Right atrium auricular region (tissue), 2 donors: Measurements from ENCODE around the gene ARHGAP42. TPM values are rescaled to one million over a fixed set of nuclear protein-coding genes. Genes with fewer than 3 reads are reported as not detected.

ENCODE experiments used
- DNase-seq: peaks from one replicate; pipeline ENCODE4 v3.0.0-alpha.2; 2019; ENCODE audit warnings: low spot score
- H3K27ac ChIP-seq, 2 donors: fragments of 200-600 bp; sonication (generic); 1 replicate in 1 of 2; 2 replicates in 1 of 2; pipeline ENCODE4 v1.5.1; 2016 to 2019
- H3K27me3 ChIP-seq, 2 donors: fragments of 200-600 bp; sonication (generic); one replicate each; pipeline versions ENCODE4 v1.5.1 to v1.6.0; 2017 to 2019
- H3K36me3 ChIP-seq: fragments of 200-600 bp; sonication (generic); one replicate; pipeline ENCODE4 v1.5.1; 2016
- H3K4me1 ChIP-seq, 2 donors: fragments of 200-600 bp; sonication (generic); one replicate each; pipeline versions ENCODE4 v1.5.1 to v1.6.0; 2017 to 2019
- H3K4me3 ChIP-seq, 2 donors: fragments of 200-600 bp; sonication (generic); 1 replicate in 1 of 2; 2 replicates in 1 of 2; pipeline ENCODE4 v1.5.1; 2017 to 2019; ENCODE audit warnings: mild to moderate bottlenecking in 1 of 2, moderate library complexity in 1 of 2
- H3K9me3 ChIP-seq, 2 donors: fragments of 200-600 bp; sonication (generic); one replicate each; pipeline ENCODE4 v1.5.1; 2019
- CTCF ChIP-seq, 2 donors: fragments of 200-600 bp; sonication (generic); IDR thresholded peaks; one replicate each; pipeline ENCODE4 v1.5.1; 2019; ENCODE audit warnings: antibody characterized with exemption in 2 of 2
- total RNA-seq, 2 donors: library from RNA; depleted of rRNA; stranded (reverse); fragments of >200 nt; gene quantifications; one replicate each; pipeline ENCODE4 v1.1.0, GENCODE V29; 2016

The ARHGAP42 gene
- total RNA-seq, 2 donors from 2014 or later = 6.1 to 12.1 TPM

DNA sequence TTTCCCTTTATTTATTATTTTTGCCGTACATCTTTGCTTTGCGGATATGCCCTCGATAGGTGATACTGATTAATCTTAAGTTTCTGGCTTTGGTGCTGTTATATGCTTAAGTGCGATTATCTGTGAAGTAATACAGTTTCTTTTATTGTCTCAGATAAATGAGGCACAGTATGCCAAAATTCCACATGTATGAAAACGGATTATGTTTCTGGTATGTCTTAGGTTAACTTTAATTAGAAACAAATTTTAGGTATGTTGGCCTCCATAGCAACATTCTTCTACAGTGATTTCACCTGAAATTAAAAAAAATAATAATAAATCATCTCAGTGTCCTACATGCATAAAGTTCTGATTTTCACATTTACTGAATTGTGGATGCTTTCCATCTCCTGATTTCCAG, 119.2 kb downstream of the ARHGAP42 start:
- no peak overlapping the region for H3K4me3 ChIP-seq
- H3K9me3 ChIP-seq = no peaks in the 10 kb centered on the region
- no peak for TF ChIP-seq CTCF (IDR thresholded peaks at IDR 0.05)
- H3K36me3 ChIP-seq = no peaks in the 10 kb centered on the region
- peaks cover 0 to 12% of the 10 kb centered on the region in 2 donors for H3K4me1 ChIP-seq
- H3K27ac ChIP-seq = no peak overlapping the region
- no peak for DNase-seq
- no peaks in the 10 kb centered on the region for H3K27me3 ChIP-seq

- no peaks in the 10 kb centered on the region for H3K27me3 ChIP-seq
- peaks cover 0 to 12% of the 10 kb centered on the region in 2 donors for H3K4me1 ChIP-seq
- H3K4me3 ChIP-seq = no peak overlapping the region
- no peaks in the 10 kb centered on the region for H3K9me3 ChIP-seq
- TF ChIP-seq CTCF (IDR thresholded peaks at IDR 0.05) = no peak
- no peaks in the 10 kb centered on the region for H3K36me3 ChIP-seq
- no peak for DNase-seq
- H3K27ac ChIP-seq = peak overlapping the region in 1 of 2 donors; percentile 10
These were observed 121.9 kb downstream of the ARHGAP42 start for GRCh38 chr11:100808904-100809491.

GRCh38 chr11:100810146-100810545, 123.1 kb downstream of the ARHGAP42 start:
- DNase-seq = no peak
- Histone ChIP-seq H3K27me3 (no peaks in the 10 kb centered on the region), H3K4me3 (no peak overlapping the region), H3K9me3 (no peaks in the 10 kb centered on the region), H3K36me3 (no peaks in the 10 kb centered on the region), H3K4me1 (peaks cover 0 to 12% of the 10 kb centered on the region in 2 donors), H3K27ac (no peak overlapping the region)
- TF ChIP-seq CTCF (IDR thresholded peaks at IDR 0.05) = no peak

- Histone ChIP-seq H3K9me3 (no peaks in the 10 kb centered on the region), H3K36me3 (no peaks in the 10 kb centered on the region), H3K27ac (no peak overlapping the region), H3K4me3 (no peak overlapping the region), H3K27me3 (no peaks in the 10 kb centered on the region), H3K4me1 (peaks cover 0 to 12% of the 10 kb centered on the region in 2 donors)
- no peak for TF ChIP-seq CTCF (IDR thresholded peaks at IDR 0.05)
- no peak for DNase-seq
These were observed 123.6 kb downstream of the ARHGAP42 start for GRCh38 chr11:100810666-100811065.

DNA sequence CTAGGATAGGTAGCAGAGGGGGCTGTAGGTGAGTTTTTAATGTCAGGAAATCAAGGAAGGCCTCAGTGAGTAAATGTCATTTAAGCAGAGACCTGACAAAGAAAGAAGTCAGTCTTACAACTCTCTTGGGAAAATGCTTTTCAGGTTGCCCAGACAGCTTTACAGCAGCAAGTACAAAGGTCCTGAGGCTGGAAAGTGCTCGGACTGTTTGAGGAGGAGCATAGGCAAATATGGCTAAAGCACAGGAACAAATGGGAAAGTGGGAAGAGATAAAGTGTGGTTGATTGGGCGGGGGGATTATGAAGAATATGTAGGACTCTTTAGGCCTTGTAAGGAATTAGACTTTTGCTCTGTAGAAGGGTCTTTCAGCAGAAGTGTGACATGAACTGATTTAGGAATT, 125.4 kb downstream of the ARHGAP42 start:
- DNase-seq = no peak
- no peak overlapping the region for H3K27ac ChIP-seq
- no peak overlapping the region for H3K4me3 ChIP-seq
- no peak for TF ChIP-seq CTCF (IDR thresholded peaks at IDR 0.05)
- H3K27me3 ChIP-seq = no peaks in the 10 kb centered on the region
- H3K9me3 ChIP-seq = no peaks in the 10 kb centered on the region
- H3K36me3 ChIP-seq = no peaks in the 10 kb centered on the region
- H3K4me1 ChIP-seq = peaks cover 0 to 12% of the 10 kb centered on the region in 2 donors

GRCh38 chr11:100815787-100816330, 128.8 kb downstream of the ARHGAP42 start:
- Histone ChIP-seq H3K4me3 (no peak overlapping the region), H3K9me3 (no peaks in the 10 kb centered on the region), H3K4me1 (no peaks in the 10 kb centered on the region), H3K36me3 (no peaks in the 10 kb centered on the region), H3K27ac (no peak overlapping the region), H3K27me3 (no peaks in the 10 kb centered on the region)
- TF ChIP-seq CTCF (IDR thresholded peaks at IDR 0.05) = no peak
- DNase-seq = no peak
